T-helper 9 cell (primary cell): ENCODE results near the gene SPINDOC.
"Not testable (repeated sequence)": the region's sequence is repeated elsewhere in the genome, so short reads cannot be mapped to it uniquely, and the experiment has no call there.

Experiments used
- DNase-seq: peaks from one replicate; pipeline ENCODE4 v3.0.0-alpha.2; 2020

The SPINDOC gene

DNA sequence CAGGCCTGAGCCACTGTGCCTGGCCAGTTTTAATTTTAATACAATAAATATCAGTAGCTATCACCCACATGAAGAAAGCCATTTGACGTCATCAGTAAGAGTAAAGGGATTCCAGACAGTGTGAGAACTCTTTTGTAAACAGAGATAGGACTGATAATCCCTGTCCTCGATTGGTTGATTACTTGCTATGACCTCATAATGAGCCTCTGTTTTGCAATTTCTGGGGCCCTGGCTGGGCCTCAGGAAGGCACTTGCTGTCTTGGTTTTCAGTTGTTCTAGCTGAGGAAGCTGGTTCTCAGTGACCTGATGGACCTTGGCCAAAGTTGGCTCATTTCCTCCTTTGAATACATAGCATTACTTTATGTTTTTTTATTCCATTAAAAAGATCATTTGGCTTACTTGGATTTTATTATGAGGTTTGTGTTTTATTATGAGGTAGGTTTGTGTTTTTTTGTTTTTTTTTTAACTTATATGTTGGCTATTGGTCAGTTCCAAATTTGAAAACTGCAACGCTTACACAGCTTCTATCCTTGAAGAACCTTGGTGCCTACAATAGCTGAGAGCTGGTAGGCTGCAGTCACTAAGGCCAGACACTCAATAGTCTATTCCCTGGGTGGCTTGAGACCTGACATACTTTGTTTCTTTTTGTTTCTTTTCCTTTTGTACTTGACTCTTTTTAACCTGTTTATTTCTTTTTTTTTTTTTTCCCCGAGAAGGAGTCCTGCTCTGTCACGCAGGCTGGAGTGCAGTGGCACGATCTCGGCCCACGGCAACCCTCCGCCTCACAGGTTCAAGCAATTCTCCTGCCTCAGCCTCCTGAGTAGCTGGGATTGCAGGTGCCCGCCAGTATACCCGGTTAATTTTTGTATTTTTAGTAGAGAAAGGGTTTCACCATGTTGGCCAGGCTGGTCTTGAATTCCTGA, 45.6 kb downstream of the SPINDOC start:
- DNase-seq, result no peak

- DNase-seq, result no peak
Observed at GRCh38 chr11:63862923-63863322, 49.7 kb downstream of the SPINDOC start.

GRCh38 chr11:63863620-63864019, 50.4 kb downstream of the SPINDOC start:
- not testable (repeated sequence) for DNase-seq

DNA sequence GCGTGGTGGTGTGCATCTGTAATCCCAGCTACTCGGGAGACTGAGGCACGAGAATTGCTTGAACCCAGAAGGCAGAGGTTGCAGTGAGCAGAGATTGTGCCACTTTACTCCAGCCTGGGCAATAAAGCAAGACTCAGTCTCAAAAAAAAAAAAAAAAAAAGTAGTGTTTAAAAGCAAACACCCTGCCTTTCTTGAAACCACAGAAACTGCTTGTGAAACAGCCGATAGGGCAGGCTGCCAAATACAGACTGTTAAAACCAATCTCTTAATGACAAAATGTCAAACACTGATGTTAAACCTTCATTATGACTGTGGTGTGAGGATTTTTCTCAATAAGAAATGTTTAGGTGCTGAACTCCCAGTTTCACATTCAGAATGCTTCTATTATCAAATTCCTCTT, 53.0 kb downstream of the SPINDOC start:
- peak; percentile 48 for DNase-seq

DNA sequence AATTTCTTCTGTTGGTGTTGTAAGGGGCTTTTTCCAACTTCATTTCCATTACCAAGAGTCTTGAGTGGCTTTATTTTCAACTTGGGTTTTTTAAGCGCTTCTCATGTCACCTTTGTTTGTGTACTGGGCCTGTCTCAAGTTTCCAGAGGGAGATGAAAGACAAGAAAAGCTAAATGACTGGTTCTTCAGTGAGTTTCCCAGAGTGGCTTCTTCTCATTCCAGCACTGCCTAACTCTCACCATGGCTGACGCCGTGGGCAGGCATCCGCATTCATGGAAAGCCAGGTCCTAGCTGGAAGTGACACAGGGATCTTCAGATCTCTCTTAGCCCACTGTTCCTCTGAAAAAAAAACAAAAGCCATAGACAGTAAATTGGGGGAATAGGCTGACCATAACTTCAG, 54.3 kb downstream of the SPINDOC start:
- no peak for DNase-seq

- no peak for DNase-seq
Observed at GRCh38 chr11:63868399-63869064, 55.3 kb downstream of the SPINDOC start.

- DNase-seq, result no peak
Observed at GRCh38 chr11:63869171-63869591, 55.9 kb downstream of the SPINDOC start.

- peak; percentile 34 for DNase-seq
Observed at GRCh38 chr11:63869683-63870082, 56.4 kb downstream of the SPINDOC start.

DNA sequence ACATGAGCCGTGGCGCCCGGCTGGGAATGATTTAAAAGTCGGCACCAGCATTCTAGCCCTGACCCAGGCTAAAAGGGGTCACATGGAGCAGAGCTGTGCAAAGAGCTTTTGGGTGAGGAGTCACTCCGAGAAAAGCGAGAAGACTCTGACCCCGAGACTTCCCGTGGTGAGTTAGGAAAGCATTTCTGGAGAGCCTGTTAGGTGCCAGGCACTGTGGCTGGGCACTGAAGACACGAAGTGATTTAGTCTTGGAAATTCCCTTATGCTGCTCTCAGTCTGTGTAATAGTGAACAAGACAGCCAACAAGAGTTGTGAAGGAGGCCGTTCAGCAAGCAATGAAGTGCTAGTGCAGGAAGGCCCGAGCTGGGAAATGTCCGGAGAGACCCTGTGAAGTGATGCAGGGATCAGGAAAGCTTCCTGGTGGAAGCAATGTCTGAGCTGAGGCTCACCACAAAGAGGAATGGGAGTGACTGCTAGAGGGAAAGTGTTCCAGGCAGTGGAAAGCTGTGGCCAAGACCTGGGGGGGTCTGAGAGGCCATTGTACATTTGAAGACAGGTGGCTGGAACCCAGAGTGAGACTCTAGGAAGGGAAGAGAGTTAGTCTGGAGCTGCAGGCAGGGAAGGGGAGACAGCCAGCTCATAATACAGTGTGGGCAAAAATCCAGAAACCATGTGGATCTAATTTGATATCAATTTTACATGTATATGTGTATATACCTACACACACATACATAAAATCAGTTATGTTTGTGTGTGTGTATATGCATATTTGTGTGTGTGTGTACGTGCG, 57.3 kb downstream of the SPINDOC start:
- no peak for DNase-seq

DNA sequence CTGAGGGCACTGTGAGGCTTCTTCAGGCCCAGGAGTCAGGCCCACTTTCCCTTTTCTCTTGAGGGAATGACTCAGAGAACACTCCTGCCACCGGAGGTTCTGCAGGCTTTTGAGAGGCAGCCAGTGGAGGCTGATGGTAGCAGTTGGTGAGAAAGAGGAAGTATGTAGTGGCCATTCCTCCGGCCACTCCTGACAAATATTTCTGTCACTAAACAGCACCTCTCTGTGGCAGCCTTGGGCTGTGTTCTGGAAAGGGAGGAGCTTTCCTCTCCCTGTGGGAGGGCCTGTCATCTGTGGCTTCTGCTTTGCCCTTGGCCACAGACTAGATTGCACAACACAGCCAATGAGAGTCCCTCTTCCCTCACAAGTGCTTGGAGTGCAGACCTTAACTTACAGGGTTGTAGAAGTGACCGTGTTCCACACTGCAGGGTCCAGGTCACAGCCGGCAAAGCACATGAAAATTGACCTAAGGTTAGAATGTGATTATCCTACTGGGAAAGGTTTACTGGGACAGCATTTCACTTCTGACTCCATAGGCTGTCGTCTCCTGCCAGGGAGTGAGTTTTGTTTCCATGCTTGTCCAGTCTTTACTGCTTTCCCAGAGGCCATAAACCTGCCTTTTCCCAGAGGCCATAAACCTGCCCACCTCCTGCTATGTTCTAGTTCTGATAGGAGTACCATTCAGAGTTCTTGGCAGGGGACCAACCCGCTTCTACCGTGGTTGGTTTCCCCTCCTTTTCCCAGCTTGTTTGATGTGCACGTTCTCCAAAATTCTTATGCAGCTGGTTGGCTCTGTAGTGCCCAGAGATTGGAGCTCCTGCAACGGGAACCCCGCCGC, 58.9 kb downstream of the SPINDOC start:
- no peak for DNase-seq

- no peak for DNase-seq
Observed at GRCh38 chr11:63872800-63873197, 59.5 kb downstream of the SPINDOC start.

- DNase-seq, result no peak
Observed at GRCh38 chr11:63873311-63873710, 60.1 kb downstream of the SPINDOC start.

GRCh38 chr11:63874511-63874910, 61.3 kb downstream of the SPINDOC start:
- DNase-seq, result no peak

- DNase-seq, result no peak
Observed at GRCh38 chr11:63875506-63876065, 62.3 kb downstream of the SPINDOC start.

- no peak for DNase-seq
Observed at GRCh38 chr11:63876616-63877015, 63.4 kb downstream of the SPINDOC start.
